Measurements from ENCODE around the gene SLC35D1.

GRCh38 chr1:66985835-66986234 lies 68.1 kb downstream of the SLC35D1 start:
- TF ChIP-seq EP300 (IDR thresholded peaks at IDR 0.05; ENCODE audit: low read depth) (no peak), POLR2A (IDR thresholded peaks at IDR 0.05) (no peak)
